Liver (tissue), 9 donors: ENCODE results near the gene LMOD2. TPM values are rescaled to one million over a fixed set of nuclear protein-coding genes. Genes with fewer than 3 reads are reported as not detected.

ENCODE experiments used
- DNase-seq: peaks from one replicate; pipeline ENCODE4 v3.0.0-alpha.2; 2017; ENCODE audit warnings: low spot score
- H3K27ac ChIP-seq, 2 donors: one replicate each; pipeline ENCODE4 v1.7.0; 2013; ENCODE audit warnings: inconsistent platforms in 2 of 2, low read length in 2 of 2, control low read depth in 1 of 2, low read depth in 1 of 2, mild to moderate bottlenecking in 1 of 2
- H3K27me3 ChIP-seq, 4 donors: one replicate each; pipeline versions ENCODE4 v1.6.1 to v1.7.0; 2013; ENCODE audit warnings: low read length in 3 of 4, inconsistent platforms in 1 of 4, mild to moderate bottlenecking in 1 of 4, moderate library complexity in 1 of 4; ENCODE audit not compliant: control insufficient read depth in 4 of 4, insufficient read depth in 4 of 4
- H3K36me3 ChIP-seq, 4 donors: one replicate each; pipeline versions ENCODE4 v1.6.1 to v1.7.0; 2013; ENCODE audit warnings: low read length in 3 of 4, mild to moderate bottlenecking in 3 of 4, low read depth in 1 of 4, moderate library complexity in 1 of 4; ENCODE audit not compliant: control insufficient read depth in 4 of 4, insufficient read depth in 3 of 4
- H3K4me1 ChIP-seq, 4 donors: one replicate each; pipeline versions ENCODE4 v1.6.1 to v1.7.0; 2013; ENCODE audit warnings: low read length in 3 of 4, mild to moderate bottlenecking in 3 of 4, moderate library complexity in 1 of 4; ENCODE audit not compliant: control insufficient read depth in 4 of 4, insufficient read depth in 4 of 4
- H3K4me3 ChIP-seq, 3 donors: one replicate each; pipeline versions ENCODE4 v1.6.1 to v1.7.0; 2013; ENCODE audit warnings: low read length in 3 of 3, control low read depth in 1 of 3, low read depth in 1 of 3, mild to moderate bottlenecking in 1 of 3
- H3K9ac ChIP-seq, 2 donors: one replicate each; pipeline ENCODE4 v1.7.0; 2013; ENCODE audit warnings: low read length in 2 of 2, mild to moderate bottlenecking in 2 of 2, moderate library complexity in 2 of 2, control low read depth in 1 of 2, low read depth in 1 of 2
- H3K9me3 ChIP-seq, 4 donors: one replicate each; pipeline versions ENCODE4 v1.6.1 to v1.7.0; 2013; ENCODE audit warnings: low read length in 3 of 4; ENCODE audit not compliant: control insufficient read depth in 4 of 4
- CTCF ChIP-seq: fragments of 150-350 bp; IDR thresholded peaks from 2 replicates; pipeline ENCODE4 v1.5.1; 2017; ENCODE audit warnings: improper control_type of control experiment, low read depth, low read length; ENCODE audit not compliant: missing input control
- EGR1 ChIP-seq, 2 donors: IDR thresholded peaks; 2 replicates each; pipeline ENCODE4 v1.6.1; 2016 to 2018; ENCODE audit warnings: antibody characterized with exemption in 2 of 2, low read depth in 2 of 2
- FOXA1 ChIP-seq: IDR thresholded peaks from 2 replicates; pipeline ENCODE4 v1.6.1; 2016; ENCODE audit warnings: antibody characterized with exemption
- FOXA2 ChIP-seq: IDR thresholded peaks from 2 replicates; pipeline ENCODE4 v1.6.1; 2016; ENCODE audit warnings: antibody characterized with exemption
- GABPA ChIP-seq, 2 donors: IDR thresholded peaks in 1 of 2; conservative IDR thresholded peaks in 1 of 2; 2 replicates each; pipeline ENCODE4 v1.6.1; 2016; ENCODE audit warnings: antibody characterized with exemption in 2 of 2, mild to moderate bottlenecking in 1 of 2, moderate library complexity in 1 of 2
- HNF4A ChIP-seq, 2 donors: conservative IDR thresholded peaks; 2 replicates each; pipeline ENCODE4 v1.6.1; 2016; ENCODE audit warnings: antibody characterized with exemption in 2 of 2, mild to moderate bottlenecking in 2 of 2
- HNF4G ChIP-seq: IDR thresholded peaks from 2 replicates; pipeline ENCODE4 v1.6.1; 2016; ENCODE audit warnings: antibody characterized with exemption
- JUND ChIP-seq, 2 donors: IDR thresholded peaks; 2 replicates each; pipeline ENCODE4 v1.6.1; 2016; ENCODE audit warnings: antibody characterized with exemption in 2 of 2
- MAX ChIP-seq: IDR thresholded peaks from 2 replicates; pipeline ENCODE4 v1.6.1; 2016; ENCODE audit warnings: antibody characterized with exemption
- NR2F2 ChIP-seq: IDR thresholded peaks from 2 replicates; pipeline ENCODE4 v1.6.1; 2016; ENCODE audit warnings: antibody characterized with exemption
- RAD21 ChIP-seq, 2 donors: IDR thresholded peaks; 2 replicates each; pipeline ENCODE4 v1.6.1; 2016; ENCODE audit warnings: antibody characterized with exemption in 2 of 2, mild to moderate bottlenecking in 2 of 2
- RXRA ChIP-seq, 2 donors: IDR thresholded peaks; 2 replicates each; pipeline ENCODE4 v1.6.1; 2017 to 2018; ENCODE audit warnings: antibody characterized with exemption in 2 of 2, mild to moderate bottlenecking in 1 of 2
- SP1 ChIP-seq: IDR thresholded peaks from 2 replicates; pipeline ENCODE4 v1.6.1; 2018; ENCODE audit warnings: antibody characterized with exemption, mild to moderate bottlenecking
- TAF1 ChIP-seq: conservative IDR thresholded peaks from 2 replicates; pipeline ENCODE4 v1.6.1; 2016; ENCODE audit warnings: antibody characterized with exemption, mild to moderate bottlenecking
- YY1 ChIP-seq: IDR thresholded peaks from 2 replicates; pipeline ENCODE4 v1.6.1; 2016; ENCODE audit warnings: antibody characterized with exemption, mild to moderate bottlenecking
- WGBS: extraction: QIAGEN DNeasy Blood & Tissue Kit; methylation state at CpG from one replicate; pipeline ENCODE4 v1.1.7; 2013; 5-methylcytosine and 5-hydroxymethylcytosine counted together
- polyA plus RNA-seq, 2 donors: library from polyadenylated mRNA; stranded (reverse) in 1 of 2; unstranded in 1 of 2; fragments of 200-250 nt in 1 of 2; fragments of >200 nt in 1 of 2; fragmentation: Nextera tagmentation in 1 of 2; extraction: Ambion mirVana in 1 of 2; gene quantifications; one replicate each; pipeline versions ENCODE4 v1.2.1 to v1.2.3, GENCODE V29; 2013 to 2015
- total RNA-seq, 2 donors: library from RNA; depleted of rRNA; stranded (reverse); fragments of >200 nt; gene quantifications; one replicate each; pipeline ENCODE4 v1.2.3, GENCODE V29; 2014
- TF ChIP-seq, protein P1 (sequence below): IDR thresholded peaks from 2 replicates; pipeline ENCODE4 v1.6.1; 2016; ENCODE audit warnings: antibody characterized with exemption
- TF ChIP-seq, protein P2 (sequence below): IDR thresholded peaks from 2 replicates; pipeline ENCODE4 v1.6.1; 2016; ENCODE audit warnings: antibody characterized with exemption, mild to moderate bottlenecking
- TF ChIP-seq, protein P3 (sequence below): IDR thresholded peaks from 2 replicates; pipeline ENCODE4 v1.6.1; 2016; ENCODE audit warnings: antibody characterized with exemption
- donor health status: healthy.
- donor health status: healthy.
- donor health status: healthy.
- donor health status: healthy.
- donor health status: healthy.

The LMOD2 gene
- total and polyA plus RNA-seq, 4 donors, result not detected

DNA sequence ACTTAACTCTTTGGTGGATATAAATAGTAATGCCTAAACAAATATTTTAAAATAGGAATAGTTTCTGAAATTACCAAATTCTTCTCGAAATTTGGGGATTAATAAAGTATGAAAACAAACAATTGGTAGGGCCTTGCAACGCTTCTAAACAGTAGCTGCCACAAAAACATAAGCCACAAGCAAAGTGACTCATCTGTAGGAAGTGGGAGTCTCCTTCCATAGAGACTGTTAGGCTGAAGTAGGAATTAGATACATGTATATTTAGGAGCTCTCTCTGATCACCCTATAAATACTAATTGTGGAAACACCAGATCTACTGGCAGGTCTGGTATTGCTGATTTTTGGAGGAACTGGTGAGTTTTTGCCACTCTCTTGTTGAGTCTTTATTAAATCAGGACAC, 5.7 kb upstream of the LMOD2 start:
- Histone ChIP-seq H3K4me1 (peaks cover 0 to 5% (median 0%) of the 10 kb centered on the region in 4 donors), H3K9ac (no peak overlapping the region), H3K9me3 (no peaks in the 10 kb centered on the region), H3K36me3 (no peaks in the 10 kb centered on the region), H3K27me3 (no peaks in the 10 kb centered on the region), H3K27ac (no peak overlapping the region), H3K4me3 (no peak overlapping the region)
- no peak for DNase-seq
- TF ChIP-seq, protein P1, sequence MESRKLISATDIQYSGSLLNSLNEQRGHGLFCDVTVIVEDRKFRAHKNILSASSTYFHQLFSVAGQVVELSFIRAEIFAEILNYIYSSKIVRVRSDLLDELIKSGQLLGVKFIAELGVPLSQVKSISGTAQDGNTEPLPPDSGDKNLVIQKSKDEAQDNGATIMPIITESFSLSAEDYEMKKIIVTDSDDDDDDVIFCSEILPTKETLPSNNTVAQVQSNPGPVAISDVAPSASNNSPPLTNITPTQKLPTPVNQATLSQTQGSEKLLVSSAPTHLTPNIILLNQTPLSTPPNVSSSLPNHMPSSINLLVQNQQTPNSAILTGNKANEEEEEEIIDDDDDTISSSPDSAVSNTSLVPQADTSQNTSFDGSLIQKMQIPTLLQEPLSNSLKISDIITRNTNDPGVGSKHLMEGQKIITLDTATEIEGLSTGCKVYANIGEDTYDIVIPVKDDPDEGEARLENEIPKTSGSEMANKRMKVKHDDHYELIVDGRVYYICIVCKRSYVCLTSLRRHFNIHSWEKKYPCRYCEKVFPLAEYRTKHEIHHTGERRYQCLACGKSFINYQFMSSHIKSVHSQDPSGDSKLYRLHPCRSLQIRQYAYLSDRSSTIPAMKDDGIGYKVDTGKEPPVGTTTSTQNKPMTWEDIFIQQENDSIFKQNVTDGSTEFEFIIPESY, result no peak
- TF ChIP-seq RXRA (IDR thresholded peaks at IDR 0.05) (no peak), TAF1 (no peak), MAX (no peak), YY1 (no peak), CTCF (no peak), FOXA2 (no peak), GABPA (IDR thresholded peaks at IDR 0.05 in 1 of 2, conservative IDR thresholded peaks at IDR 0.05 in 1 of 2) (no peak), RAD21 (IDR thresholded peaks at IDR 0.05) (no peak), HNF4A (conservative IDR thresholded peaks at IDR 0.05) (no peak), SP1 (no peak), FOXA1 (no peak), NR2F2 (no peak), EGR1 (IDR thresholded peaks at IDR 0.05; ENCODE audit: low read depth in 2 of 2) (no peak), JUND (IDR thresholded peaks at IDR 0.05) (no peak), HNF4G (no peak)
- TF ChIP-seq, protein P2, sequence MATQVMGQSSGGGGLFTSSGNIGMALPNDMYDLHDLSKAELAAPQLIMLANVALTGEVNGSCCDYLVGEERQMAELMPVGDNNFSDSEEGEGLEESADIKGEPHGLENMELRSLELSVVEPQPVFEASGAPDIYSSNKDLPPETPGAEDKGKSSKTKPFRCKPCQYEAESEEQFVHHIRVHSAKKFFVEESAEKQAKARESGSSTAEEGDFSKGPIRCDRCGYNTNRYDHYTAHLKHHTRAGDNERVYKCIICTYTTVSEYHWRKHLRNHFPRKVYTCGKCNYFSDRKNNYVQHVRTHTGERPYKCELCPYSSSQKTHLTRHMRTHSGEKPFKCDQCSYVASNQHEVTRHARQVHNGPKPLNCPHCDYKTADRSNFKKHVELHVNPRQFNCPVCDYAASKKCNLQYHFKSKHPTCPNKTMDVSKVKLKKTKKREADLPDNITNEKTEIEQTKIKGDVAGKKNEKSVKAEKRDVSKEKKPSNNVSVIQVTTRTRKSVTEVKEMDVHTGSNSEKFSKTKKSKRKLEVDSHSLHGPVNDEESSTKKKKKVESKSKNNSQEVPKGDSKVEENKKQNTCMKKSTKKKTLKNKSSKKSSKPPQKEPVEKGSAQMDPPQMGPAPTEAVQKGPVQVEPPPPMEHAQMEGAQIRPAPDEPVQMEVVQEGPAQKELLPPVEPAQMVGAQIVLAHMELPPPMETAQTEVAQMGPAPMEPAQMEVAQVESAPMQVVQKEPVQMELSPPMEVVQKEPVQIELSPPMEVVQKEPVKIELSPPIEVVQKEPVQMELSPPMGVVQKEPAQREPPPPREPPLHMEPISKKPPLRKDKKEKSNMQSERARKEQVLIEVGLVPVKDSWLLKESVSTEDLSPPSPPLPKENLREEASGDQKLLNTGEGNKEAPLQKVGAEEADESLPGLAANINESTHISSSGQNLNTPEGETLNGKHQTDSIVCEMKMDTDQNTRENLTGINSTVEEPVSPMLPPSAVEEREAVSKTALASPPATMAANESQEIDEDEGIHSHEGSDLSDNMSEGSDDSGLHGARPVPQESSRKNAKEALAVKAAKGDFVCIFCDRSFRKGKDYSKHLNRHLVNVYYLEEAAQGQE, result no peak
- TF ChIP-seq, protein P3, sequence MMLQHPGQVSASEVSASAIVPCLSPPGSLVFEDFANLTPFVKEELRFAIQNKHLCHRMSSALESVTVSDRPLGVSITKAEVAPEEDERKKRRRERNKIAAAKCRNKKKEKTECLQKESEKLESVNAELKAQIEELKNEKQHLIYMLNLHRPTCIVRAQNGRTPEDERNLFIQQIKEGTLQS, result no peak
- WGBS, result 84% methylated on average over 2 of the region's 2 CpGs
